Osteocyte (in vitro differentiated cells): ENCODE measurements around the gene UBE2E1. TPM values are rescaled to one million over a fixed set of nuclear protein-coding genes. Genes with fewer than 3 reads are reported as not detected.

Source experiments
- DNase-seq: peaks from one replicate; pipeline ENCODE4 v3.0.0; 2021; ENCODE audit warnings: mixed read lengths; ENCODE audit not compliant: unreplicated experiment; ENCODE audit errors: extremely low spot score
- H3K27ac Mint-ChIP-seq: one replicate; pipeline ENCODE4 v1.8.0; 2021; ENCODE audit warnings: mild to moderate bottlenecking, mixed read lengths; ENCODE audit not compliant: unreplicated experiment
- H3K27me3 Mint-ChIP-seq: one replicate; pipeline ENCODE4 v1.8.0; 2021; ENCODE audit warnings: mixed read lengths; ENCODE audit not compliant: unreplicated experiment
- H3K36me3 Mint-ChIP-seq: one replicate; pipeline ENCODE4 v1.8.0; 2021; ENCODE audit warnings: mixed read lengths; ENCODE audit not compliant: unreplicated experiment
- H3K4me1 Mint-ChIP-seq: one replicate; pipeline ENCODE4 v1.8.0; 2021; ENCODE audit warnings: mixed read lengths; ENCODE audit not compliant: unreplicated experiment
- H3K4me3 Mint-ChIP-seq: one replicate; pipeline ENCODE4 v1.8.0; 2021; ENCODE audit warnings: mild to moderate bottlenecking, moderate library complexity, mixed read lengths; ENCODE audit not compliant: unreplicated experiment
- H3K9me3 Mint-ChIP-seq: one replicate; pipeline ENCODE4 v1.8.0; 2021; ENCODE audit warnings: mixed read lengths; ENCODE audit not compliant: unreplicated experiment
- total RNA-seq: library from RNA; stranded (reverse); gene quantifications from 2 replicates; pipeline ENCODE4 v1.2.1, GENCODE V29; 2021
- TF ChIP-seq, protein P1 (sequence below): fragments of 200-600 bp; sonication (generic); IDR thresholded peaks from 2 replicates; pipeline ENCODE4 v1.5.0; 2021; ENCODE audit warnings: antibody characterized with exemption, mild to moderate bottlenecking, moderate library complexity

UBE2E1 gene
- total RNA-seq, 1 donor from 2014 or later, result 98.5 TPM

GRCh38 chr3:23767546-23767945 is 38.2 kb upstream of the UBE2E1 start:
- Mint-ChIP-seq H3K4me3 (no peak overlapping the region), H3K27ac (no peak overlapping the region), H3K9me3 (no peaks in the 10 kb centered on the region), H3K27me3 (no peaks in the 10 kb centered on the region), H3K36me3 (no peaks in the 10 kb centered on the region), H3K4me1 (peaks cover 8% of the 10 kb centered on the region)
- no peak for DNase-seq
- TF ChIP-seq, protein P1, sequence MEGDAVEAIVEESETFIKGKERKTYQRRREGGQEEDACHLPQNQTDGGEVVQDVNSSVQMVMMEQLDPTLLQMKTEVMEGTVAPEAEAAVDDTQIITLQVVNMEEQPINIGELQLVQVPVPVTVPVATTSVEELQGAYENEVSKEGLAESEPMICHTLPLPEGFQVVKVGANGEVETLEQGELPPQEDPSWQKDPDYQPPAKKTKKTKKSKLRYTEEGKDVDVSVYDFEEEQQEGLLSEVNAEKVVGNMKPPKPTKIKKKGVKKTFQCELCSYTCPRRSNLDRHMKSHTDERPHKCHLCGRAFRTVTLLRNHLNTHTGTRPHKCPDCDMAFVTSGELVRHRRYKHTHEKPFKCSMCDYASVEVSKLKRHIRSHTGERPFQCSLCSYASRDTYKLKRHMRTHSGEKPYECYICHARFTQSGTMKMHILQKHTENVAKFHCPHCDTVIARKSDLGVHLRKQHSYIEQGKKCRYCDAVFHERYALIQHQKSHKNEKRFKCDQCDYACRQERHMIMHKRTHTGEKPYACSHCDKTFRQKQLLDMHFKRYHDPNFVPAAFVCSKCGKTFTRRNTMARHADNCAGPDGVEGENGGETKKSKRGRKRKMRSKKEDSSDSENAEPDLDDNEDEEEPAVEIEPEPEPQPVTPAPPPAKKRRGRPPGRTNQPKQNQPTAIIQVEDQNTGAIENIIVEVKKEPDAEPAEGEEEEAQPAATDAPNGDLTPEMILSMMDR, result no peak

- peaks cover 16% of the 10 kb centered on the region for H3K4me1 Mint-ChIP-seq
- no peaks in the 10 kb centered on the region for H3K9me3 Mint-ChIP-seq
- no peak for DNase-seq
- TF ChIP-seq, protein P1, result no peak
- no peak overlapping the region for H3K27ac Mint-ChIP-seq
- no peaks in the 10 kb centered on the region for H3K27me3 Mint-ChIP-seq
- H3K4me3 Mint-ChIP-seq, result no peak overlapping the region
- H3K36me3 Mint-ChIP-seq, result no peaks in the 10 kb centered on the region
Observed at GRCh38 chr3:23775254-23775909, 30.4 kb upstream of the UBE2E1 start.

- H3K4me3 Mint-ChIP-seq, result no peak overlapping the region
- peaks cover 16% of the 10 kb centered on the region for H3K4me1 Mint-ChIP-seq
- TF ChIP-seq, protein P1, result no peak
- DNase-seq, result no peak
- H3K36me3 Mint-ChIP-seq, result no peaks in the 10 kb centered on the region
- H3K9me3 Mint-ChIP-seq, result no peaks in the 10 kb centered on the region
- peak overlapping the region; percentile 69 for H3K27ac Mint-ChIP-seq
- peaks cover 3% of the 10 kb centered on the region for H3K27me3 Mint-ChIP-seq
Observed at GRCh38 chr3:23776352-23776891, 29.3 kb upstream of the UBE2E1 start.

DNA sequence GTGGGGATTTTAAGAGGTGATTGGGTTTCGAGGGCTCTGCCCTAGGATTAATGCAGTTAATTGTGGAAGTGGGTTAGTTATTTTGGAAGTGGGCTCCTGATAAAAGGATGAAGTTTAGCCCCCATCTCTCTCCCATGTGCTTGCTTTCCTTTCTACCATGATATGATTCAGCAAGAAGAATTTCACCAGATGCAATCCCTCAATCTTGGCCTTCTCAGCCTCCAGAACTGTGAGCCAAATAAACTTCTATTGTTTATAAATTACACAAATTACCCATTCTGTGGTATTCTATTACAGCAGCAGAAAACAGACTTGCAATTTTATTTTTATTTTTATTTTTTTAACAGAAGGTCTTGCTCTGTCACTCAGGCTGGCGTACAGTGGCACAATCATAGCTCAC is 27.3 kb upstream of the UBE2E1 start:
- Mint-ChIP-seq H3K4me3 (no peak overlapping the region), H3K27ac (no peak overlapping the region), H3K4me1 (peaks cover 16% of the 10 kb centered on the region), H3K27me3 (peaks cover 9% of the 10 kb centered on the region), H3K9me3 (no peaks in the 10 kb centered on the region), H3K36me3 (no peaks in the 10 kb centered on the region)
- no peak for DNase-seq
- TF ChIP-seq, protein P1, result no peak

- Mint-ChIP-seq H3K27me3 (peaks cover 9% of the 10 kb centered on the region), H3K9me3 (no peaks in the 10 kb centered on the region), H3K4me3 (no peak overlapping the region), H3K4me1 (peaks cover 16% of the 10 kb centered on the region), H3K36me3 (no peaks in the 10 kb centered on the region), H3K27ac (no peak overlapping the region)
- DNase-seq, result no peak
- TF ChIP-seq, protein P1, result no peak
Observed at GRCh38 chr3:23779841-23780240, 25.9 kb upstream of the UBE2E1 start.
